HG03039 (cell line): ENCODE results near the gene HPX.
A peak's percentile ranks its signal among the peaks of the same experiment; 100 is the strongest.

Source experiments
- ATAC-seq: cut with Tn5 transposase; IDR thresholded peaks from one replicate; pipeline ENCODE4 v1.9.1; 2021; ENCODE audit warnings: mild to moderate bottlenecking, moderate library complexity; ENCODE audit not compliant: unreplicated experiment

Gene HPX, protein sequence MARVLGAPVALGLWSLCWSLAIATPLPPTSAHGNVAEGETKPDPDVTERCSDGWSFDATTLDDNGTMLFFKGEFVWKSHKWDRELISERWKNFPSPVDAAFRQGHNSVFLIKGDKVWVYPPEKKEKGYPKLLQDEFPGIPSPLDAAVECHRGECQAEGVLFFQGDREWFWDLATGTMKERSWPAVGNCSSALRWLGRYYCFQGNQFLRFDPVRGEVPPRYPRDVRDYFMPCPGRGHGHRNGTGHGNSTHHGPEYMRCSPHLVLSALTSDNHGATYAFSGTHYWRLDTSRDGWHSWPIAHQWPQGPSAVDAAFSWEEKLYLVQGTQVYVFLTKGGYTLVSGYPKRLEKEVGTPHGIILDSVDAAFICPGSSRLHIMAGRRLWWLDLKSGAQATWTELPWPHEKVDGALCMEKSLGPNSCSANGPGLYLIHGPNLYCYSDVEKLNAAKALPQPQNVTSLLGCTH

GRCh38 chr11:6440906-6441358 is at the start of gene HPX:
TSS of gene HPX (minus strand) at chr11:6440987. CDS start at chr11:6440963, 24 bp downstream.
- no peak for ATAC-seq

DNA sequence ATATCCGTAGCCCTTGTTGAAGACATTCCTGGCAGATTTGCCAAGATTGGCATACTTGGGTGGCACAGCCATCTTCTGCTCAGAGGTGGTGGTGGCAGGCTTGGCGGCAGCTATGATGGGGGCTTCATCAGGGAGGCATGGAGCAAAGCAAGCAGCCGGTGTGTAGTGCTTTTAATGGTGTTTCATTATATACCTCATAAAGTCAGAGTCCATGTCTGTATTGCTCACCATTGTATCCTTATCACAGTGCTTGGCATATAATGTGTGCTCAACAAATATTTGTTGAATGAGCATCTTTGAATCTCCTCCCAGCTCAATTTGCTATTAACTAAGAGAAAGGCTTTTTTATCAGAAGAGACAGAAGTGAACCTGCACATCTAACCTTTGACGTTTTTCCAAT is 48.5 kb upstream of the HPX start:
- ATAC-seq = no peak

- ATAC-seq = no peak
These were observed 48.0 kb upstream of the HPX start for GRCh38 chr11:6488821-6489220.

DNA sequence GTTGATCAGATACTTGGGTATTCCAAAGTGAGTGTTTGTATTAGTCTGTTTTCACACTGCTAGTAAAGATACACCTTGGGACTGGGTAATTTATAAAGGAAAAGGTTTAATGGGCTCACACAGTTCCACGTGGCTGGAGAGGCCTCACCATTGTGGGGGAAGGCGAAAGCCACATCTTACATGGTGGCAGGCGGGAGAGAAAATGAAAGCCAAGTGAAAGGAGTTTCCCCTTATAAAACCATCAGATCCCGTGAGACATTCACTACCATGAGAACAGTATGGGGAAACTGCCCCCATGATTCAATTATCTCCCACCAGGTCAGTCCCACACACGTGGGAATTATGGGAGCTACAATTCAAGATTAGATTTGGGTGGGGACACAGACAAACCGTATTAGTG is 47.6 kb upstream of the HPX start:
- ATAC-seq = no peak

GRCh38 chr11:6486938-6487337 is 46.2 kb upstream of the HPX start:
- ATAC-seq = no peak

- ATAC-seq = no peak
These were observed 45.5 kb upstream of the HPX start for GRCh38 chr11:6486256-6486655.

- no peak for ATAC-seq
These were observed 44.9 kb upstream of the HPX start for GRCh38 chr11:6485661-6486060.

DNA sequence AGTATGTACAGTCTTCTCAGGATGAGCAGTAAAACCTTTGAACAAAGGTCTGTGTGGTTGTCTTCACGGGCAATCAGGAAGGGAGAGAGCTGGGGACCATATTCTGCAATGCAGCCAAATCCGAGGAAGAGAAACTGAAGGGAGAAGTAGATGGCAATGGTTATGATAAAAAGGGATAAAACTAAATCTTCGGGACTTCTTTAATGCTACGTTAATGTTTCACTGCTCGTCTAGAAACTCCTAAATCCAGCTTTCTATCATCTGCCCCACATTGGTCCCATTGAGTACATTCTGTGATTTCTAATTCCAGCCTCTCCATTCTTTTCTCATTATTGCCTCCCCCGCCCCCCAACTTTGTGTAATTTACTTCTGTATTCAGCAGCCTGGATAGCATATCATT is 42.2 kb upstream of the HPX start:
- ATAC-seq = no peak

GRCh38 chr11:6482441-6482840 is 41.7 kb upstream of the HPX start:
- ATAC-seq = no peak

GRCh38 chr11:6481924-6482275 is 41.1 kb upstream of the HPX start:
- no peak for ATAC-seq

DNA sequence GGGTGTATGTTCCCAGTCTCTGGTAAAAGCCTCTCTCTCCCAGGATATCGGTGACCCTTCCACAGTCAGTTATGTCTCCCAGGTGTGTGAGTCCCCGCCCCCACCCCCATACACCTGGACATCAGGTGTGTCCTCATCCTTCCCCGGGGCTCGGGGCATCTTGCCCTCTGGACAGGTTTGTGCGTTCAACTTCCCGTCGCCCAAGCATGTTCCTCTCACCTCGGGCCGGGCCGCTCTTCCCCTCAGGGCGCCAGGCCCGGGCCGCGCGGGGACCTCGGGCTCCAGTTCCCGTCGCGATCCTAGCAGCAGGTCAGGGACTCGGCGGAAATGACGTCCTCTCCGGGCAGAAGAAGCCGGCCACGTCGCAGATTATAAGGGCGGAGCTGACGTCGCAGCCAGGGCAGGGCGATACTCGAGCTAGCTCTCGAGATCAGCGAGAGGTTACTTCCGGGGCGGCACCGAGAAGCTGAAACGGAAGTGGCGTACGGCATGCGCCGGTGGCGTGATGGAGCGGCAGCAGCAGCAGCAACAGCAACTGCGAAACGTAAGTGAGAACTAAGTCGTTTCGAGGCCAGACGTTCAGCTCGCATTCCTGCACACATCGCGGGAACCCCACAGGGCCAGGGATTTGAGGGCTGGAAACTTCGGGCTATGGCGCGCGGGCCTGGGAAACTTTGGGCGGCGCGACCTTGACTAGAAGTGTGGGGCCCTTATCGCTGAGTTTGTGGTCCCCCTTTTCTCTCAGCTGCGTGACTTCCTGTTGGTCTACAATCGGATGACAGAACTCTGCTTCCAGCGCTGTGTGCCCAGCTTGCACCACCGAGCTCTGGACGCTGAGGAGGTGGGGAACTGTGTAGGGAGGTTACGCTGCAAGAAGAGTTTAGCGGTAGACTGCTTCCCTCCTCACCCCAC is 40.5 kb upstream of the HPX start, which contains the start of the genes ARFIP2 and TIMM10B:
TSS of gene ARFIP2 (minus strand) at position 320 of the 912 bp plus-strand sequence. CDS start 910 bp downstream, outside the sequence.
TSS of gene TIMM10B (plus strand) at position 490 of the 912 bp plus-strand sequence. CDS start at position 506, 16 bp downstream.
- peak; percentile 99 for ATAC-seq

DNA sequence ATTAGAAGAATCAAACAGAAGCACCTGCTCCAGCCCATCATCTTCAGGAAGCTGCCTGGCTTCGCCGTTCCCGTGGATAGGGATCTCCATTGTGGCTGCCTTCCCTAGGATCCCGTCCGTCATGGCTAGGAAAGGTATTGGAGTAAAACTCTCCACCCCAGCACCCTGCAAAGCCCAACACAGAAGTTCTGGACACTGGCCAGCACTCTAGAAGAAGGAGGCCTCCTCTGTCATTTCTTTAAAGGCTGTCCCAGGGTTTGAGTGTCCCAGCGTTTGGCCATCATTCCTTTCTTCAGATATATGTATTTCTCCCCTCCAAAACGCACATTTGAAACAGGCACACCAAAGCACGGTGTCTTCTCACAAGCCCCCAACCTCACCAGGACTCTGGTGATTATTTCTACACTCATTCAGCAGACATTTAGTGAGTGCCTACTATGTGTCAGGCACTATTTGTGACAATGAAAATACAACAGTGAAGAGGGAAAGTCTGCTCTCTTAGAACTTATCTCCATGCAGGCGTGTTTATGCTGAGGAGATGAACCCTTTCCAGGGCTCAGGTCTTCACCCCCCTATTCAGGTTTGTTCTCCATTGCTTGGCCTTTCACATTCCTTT is 39.6 kb upstream of the HPX start:
- no peak for ATAC-seq

DNA sequence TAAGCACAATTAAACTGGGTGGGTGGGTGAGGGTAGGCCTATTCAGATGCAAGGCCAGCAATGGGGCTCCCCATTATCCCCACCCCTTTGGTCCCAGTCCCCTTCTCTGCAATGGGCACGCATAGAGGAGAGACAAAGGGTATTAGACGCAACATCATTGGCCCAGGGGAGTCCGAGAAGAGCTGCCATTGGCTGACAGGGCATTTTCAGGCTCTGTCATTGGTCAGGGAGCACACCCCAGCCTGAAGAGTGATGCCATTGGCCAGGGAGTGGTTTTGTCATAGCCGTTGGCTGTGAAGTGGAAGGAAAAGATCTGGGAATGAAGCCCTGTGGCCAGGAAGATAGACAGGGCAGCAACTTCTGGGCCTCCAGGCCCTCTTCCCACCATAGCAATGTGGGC is 35.8 kb upstream of the HPX start:
- no peak for ATAC-seq

DNA sequence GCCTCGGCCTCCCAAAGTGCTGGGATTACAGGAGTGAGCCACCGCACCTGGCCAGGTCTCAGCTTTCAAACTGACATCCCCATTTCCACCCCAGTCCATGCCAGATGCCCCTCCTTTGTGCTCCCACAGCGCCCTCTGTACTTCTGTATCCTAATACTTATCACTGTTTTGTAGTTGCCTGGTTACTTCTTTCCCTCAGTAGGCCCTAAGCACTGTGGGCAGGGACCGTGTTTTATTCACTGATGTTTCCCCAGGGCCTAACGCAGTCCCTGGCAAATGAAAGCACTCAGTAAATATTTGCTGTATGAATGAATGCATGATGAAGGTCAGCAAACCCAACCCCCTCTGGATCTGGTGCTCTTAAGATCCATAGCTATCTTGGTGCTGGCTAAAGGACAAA is 35.1 kb upstream of the HPX start:
- no peak for ATAC-seq

DNA sequence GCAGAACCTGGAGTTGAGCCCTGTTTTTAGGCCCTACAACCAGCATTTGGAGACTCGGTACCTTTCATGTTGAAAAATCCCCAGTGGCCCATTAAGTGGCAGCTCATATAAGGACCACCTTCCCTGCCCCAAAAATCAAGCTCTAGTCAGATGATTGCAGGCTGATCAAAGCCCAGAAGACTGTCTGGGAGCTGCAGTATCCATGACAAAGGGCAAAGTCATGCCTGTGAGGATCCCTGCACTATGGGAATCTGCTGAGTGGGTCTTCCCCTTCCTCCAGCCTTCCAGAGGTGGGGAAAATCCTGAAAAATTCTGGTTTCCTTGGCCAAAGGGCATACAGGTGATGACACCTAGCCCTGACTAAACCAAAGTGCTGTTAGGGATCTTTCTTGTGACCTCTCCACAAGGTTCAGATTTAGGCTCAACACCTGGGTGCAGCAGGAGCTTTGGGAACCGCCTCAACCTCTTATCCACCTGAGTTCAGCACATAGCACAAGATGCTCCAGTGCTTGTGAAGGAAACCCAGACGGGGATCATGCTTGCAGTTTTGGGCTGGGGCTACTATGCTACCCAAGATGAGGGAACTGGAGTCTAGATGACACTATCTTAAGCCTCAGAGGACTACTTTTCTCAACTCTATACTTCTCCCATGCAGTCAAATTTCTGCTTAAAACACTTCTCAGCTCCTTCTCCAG is 34.2 kb upstream of the HPX start:
- no peak for ATAC-seq

DNA sequence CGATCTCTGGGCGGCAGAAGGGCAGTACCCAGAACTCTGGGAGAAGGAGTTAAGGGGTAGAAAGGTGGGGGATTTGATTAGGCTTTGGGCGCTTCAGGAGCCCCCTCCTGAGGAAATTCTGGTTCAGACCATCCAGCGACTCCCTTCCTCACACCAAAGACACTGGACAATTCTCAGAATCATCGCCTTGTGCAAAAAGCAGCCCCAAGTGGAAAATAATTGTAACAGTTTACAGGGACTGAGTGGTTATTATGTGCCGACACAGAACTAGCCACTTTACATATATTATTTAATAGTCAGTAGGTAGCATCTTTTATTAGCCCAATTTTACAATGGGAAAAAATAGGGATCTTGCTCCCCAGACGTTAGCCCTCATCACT is 33.6 kb upstream of the HPX start:
- no peak for ATAC-seq

GRCh38 chr11:6473451-6474412 is 32.9 kb upstream of the HPX start, which contains the start of gene TRIM3:
TSS of gene TRIM3 (minus strand) at chr11:6473941. CDS start at chr11:6465695, 8,246 bp downstream.
- ATAC-seq = peak; percentile 67

DNA sequence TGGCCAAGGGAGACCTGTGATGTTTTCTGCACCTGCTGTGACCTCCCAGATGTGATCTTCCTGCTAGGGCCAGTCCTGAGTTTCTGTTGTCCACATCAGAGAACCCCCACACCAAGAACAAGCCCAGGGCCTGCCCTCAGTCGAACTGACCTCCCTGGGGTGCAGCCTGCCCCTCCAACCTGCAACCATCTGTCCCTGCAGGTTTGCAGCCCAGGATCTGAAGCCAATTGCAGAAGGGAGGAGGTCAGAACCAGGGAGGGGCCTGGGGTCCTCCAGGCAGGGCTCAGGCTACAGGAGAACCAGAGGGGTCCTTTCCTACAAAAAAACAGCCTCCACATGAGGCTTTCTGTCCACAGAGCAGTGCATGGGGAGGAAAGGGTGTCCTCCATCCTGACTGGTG is 32.1 kb upstream of the HPX start:
- no peak for ATAC-seq

DNA sequence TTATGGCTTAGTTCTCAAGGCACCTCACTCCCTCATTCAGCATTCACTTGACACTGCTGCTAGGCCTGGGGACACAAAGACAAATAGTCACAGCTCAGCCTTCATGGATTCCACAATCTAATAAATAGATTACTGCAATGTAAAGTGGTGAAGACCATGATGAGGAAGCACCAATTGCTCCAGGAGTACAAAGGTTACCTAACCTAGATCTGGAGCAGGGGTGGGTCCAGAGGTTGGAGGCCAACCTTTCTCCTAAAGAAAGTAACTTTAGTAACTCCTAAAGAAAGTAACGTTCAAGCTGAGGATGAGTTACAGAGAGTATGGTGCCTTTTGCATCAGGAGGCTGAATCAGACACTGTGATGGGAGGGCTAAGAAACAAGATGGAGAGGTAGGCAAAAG is 28.8 kb upstream of the HPX start:
- ATAC-seq = no peak
